ENCODE measurements around the gene TMEM135.
"Not testable (repeated sequence)": the region's sequence is repeated elsewhere in the genome, so short reads cannot be mapped to it uniquely, and the experiment has no call there.

Gene TMEM135

GRCh38 chr11:87020336-87020735 is 17.4 kb upstream of the TMEM135 start:
- in situ Hi-C loops (cut with MboI; ENCODE audit: low sequenced_read_pairs) = no loop called here

- in situ Hi-C loops (cut with MboI; ENCODE audit: low sequenced_read_pairs) = no loop called here
Measured at GRCh38 chr11:87020764-87021365, 16.9 kb upstream of the TMEM135 start.

- in situ Hi-C loops (cut with MboI; ENCODE audit: low sequenced_read_pairs) = no loop called here
Measured at GRCh38 chr11:87022254-87022653, 15.5 kb upstream of the TMEM135 start.

GRCh38 chr11:87022738-87023137 is 15.0 kb upstream of the TMEM135 start:
- in situ Hi-C loops (cut with MboI; ENCODE audit: low sequenced_read_pairs) = no loop called here

GRCh38 chr11:87026415-87026814 is 11.3 kb upstream of the TMEM135 start:
- in situ Hi-C loops (cut with MboI; ENCODE audit: low sequenced_read_pairs) = not testable (repeated sequence)

- in situ Hi-C loops (cut with MboI; ENCODE audit: low sequenced_read_pairs) = no loop called here
Measured at GRCh38 chr11:87030458-87031054, 7.2 kb upstream of the TMEM135 start.

- in situ Hi-C loops (cut with MboI; ENCODE audit: low sequenced_read_pairs) = no loop called here
Measured at GRCh38 chr11:87031433-87032170, 6.1 kb upstream of the TMEM135 start.

- in situ Hi-C loops (cut with MboI; ENCODE audit: low sequenced_read_pairs) = no loop called here
Measured at GRCh38 chr11:87033561-87033960, 4.2 kb upstream of the TMEM135 start.

GRCh38 chr11:87035976-87036583 is 1.7 kb upstream of the TMEM135 start:
- in situ Hi-C loops (cut with MboI; ENCODE audit: low sequenced_read_pairs) = no loop called here

- in situ Hi-C loops (cut with MboI; ENCODE audit: low sequenced_read_pairs) = no loop called here
Measured at GRCh38 chr11:87036756-87037449, 831 bp upstream of the TMEM135 start.

GRCh38 chr11:87038235-87038977 is 672 bp downstream of the TMEM135 start:
- in situ Hi-C loops (cut with MboI; ENCODE audit: low sequenced_read_pairs) = no loop called here

GRCh38 chr11:87039371-87039770 is 1.6 kb downstream of the TMEM135 start:
- in situ Hi-C loops (cut with MboI; ENCODE audit: low sequenced_read_pairs) = no loop called here

- in situ Hi-C loops (cut with MboI; ENCODE audit: low sequenced_read_pairs) = no loop called here
Measured at GRCh38 chr11:87043894-87044293, 6.2 kb downstream of the TMEM135 start.

GRCh38 chr11:87046824-87047223 is 9.1 kb downstream of the TMEM135 start:
- in situ Hi-C loops (cut with MboI; ENCODE audit: low sequenced_read_pairs) = no loop called here

- in situ Hi-C loops (cut with MboI; ENCODE audit: low sequenced_read_pairs) = no loop called here
Measured at GRCh38 chr11:87056091-87056490, 18.4 kb downstream of the TMEM135 start.

- in situ Hi-C loops (cut with MboI; ENCODE audit: low sequenced_read_pairs) = no loop called here
Measured at GRCh38 chr11:87057749-87058148, 20.0 kb downstream of the TMEM135 start.

GRCh38 chr11:87059596-87060390 is 22.1 kb downstream of the TMEM135 start:
- in situ Hi-C loops (cut with MboI; ENCODE audit: low sequenced_read_pairs) = no loop called here

- in situ Hi-C loops (cut with MboI; ENCODE audit: low sequenced_read_pairs) = no loop called here
Measured at GRCh38 chr11:87061766-87062165, 24.0 kb downstream of the TMEM135 start.

- in situ Hi-C loops (cut with MboI; ENCODE audit: low sequenced_read_pairs) = no loop called here
Measured at GRCh38 chr11:87063982-87064381, 26.2 kb downstream of the TMEM135 start.

- in situ Hi-C loops (cut with MboI; ENCODE audit: low sequenced_read_pairs) = no loop called here
Measured at GRCh38 chr11:87072787-87073186, 35.1 kb downstream of the TMEM135 start.

Measured in HL-60/S4 (cell line).